Heart left ventricle (tissue), 13 donors: ENCODE measurements around the gene NOM1.

Experiments
- CTCF ChIP-seq, 12 donors: fragments of 200-600 bp; sonication (generic) in 4 of 12; IDR thresholded peaks; one replicate each; pipeline versions ENCODE4 v1.5.0 to v1.8.0; 2018 to 2022; ENCODE audit warnings: antibody characterized with exemption in 12 of 12, mild to moderate bottlenecking in 5 of 12
- POLR2A ChIP-seq, 2 donors: fragments of 450-650 bp; IDR thresholded peaks; one replicate each; pipeline ENCODE4 v1.6.1; 2017; ENCODE audit warnings: antibody characterized with exemption in 2 of 2, mild to moderate bottlenecking in 2 of 2, moderate library complexity in 2 of 2
- donor health status: ischemic (EF 13 %, LVEDD 7.1; RV severe dilation, severe dysfunction).
- donor health status: DM: no; HTN: yes; CAD: no.
- donor health status: DM: no; HTN: no; CAD: no.
- donor health status: ischemic (EF 25% LVEDD 6.9; RV normal size, moderate dysfunction).
- donor health status: ischemic (EF 25% LVEDD 5.7; RV mildly dilated, moderate dysfunction).
- donor health status: ischemic (EF 35%, LVEDD 5.7; RV mildly dilated, moderate dysfunction).
- donor health status: nonischemic (EF 11% LVEDD 7.7; RV severe dilation, severe dysfunction).
- donor health status: DM: yes; HTN: yes; CAD: no.
- donor health status: PGD.
- donor health status: ischemic (EF 29% LVEDD 5.4; RV normal size, mild dysfunction).
- donor health status: nonischemic (EF 23%, LVEDD 6.1; RV moderate dilation, normal function).

GRCh38 chr7:156956727-156957126, 7.2 kb downstream of the NOM1 start:
- TF ChIP-seq CTCF (IDR thresholded peaks at IDR 0.05): no peak
- TF ChIP-seq POLR2A (IDR thresholded peaks at IDR 0.05): no peak
